SK-N-SH treated with all-trans-retinoic acid at 6 μM for 48 hours (cell line): ENCODE results near the gene FANCE.

ENCODE experiments used
- ATAC-seq: fragments of 200-7000 bp; cut with Tn5 transposase; 3 replicates; pipeline ENCODE4 v1.9.1; 2020; ENCODE audit warnings: mild to moderate bottlenecking, moderate library complexity
- ARNTL ChIP-seq: fragments of 450-650 bp; formaldehyde crosslinking; IDR thresholded peaks from 2 replicates; pipeline ENCODE4 v1.5.0; 2020; ENCODE audit warnings: low read depth, mild to moderate bottlenecking, moderate library complexity, borderline replicate concordance
- BACH2 ChIP-seq: fragments of 250-450 bp; sonication (Bioruptor Pico); IDR thresholded peaks from 2 replicates; pipeline ENCODE4 v1.9.0; 2021; ENCODE audit warnings: mild to moderate bottlenecking, borderline replicate concordance
- CREB5 ChIP-seq: fragments of 250-450 bp; sonication (Bioruptor Pico); IDR thresholded peaks from 2 replicates; pipeline ENCODE4 v1.5.1; 2020; ENCODE audit warnings: low read depth, mild to moderate bottlenecking, moderate library complexity
- CSDC2 ChIP-seq: fragments of 250-450 bp; sonication (Bioruptor Pico); IDR thresholded peaks from 2 replicates; pipeline ENCODE4 v1.5.0; 2020; ENCODE audit warnings: mild to moderate bottlenecking, moderate library complexity
- CSRNP3 ChIP-seq: fragments of 250-450 bp; sonication (Bioruptor Pico); IDR thresholded peaks from 2 replicates; pipeline ENCODE4 v1.5.1; 2021; ENCODE audit warnings: mild to moderate bottlenecking, moderate library complexity
- GLIS3 ChIP-seq: fragments of 250-450 bp; sonication (Bioruptor Pico); IDR thresholded peaks from 2 replicates; pipeline ENCODE4 v1.5.0; 2020; ENCODE audit warnings: mild to moderate bottlenecking, moderate library complexity
- ISL1 ChIP-seq: fragments of 250-450 bp; sonication (Bioruptor Pico); IDR thresholded peaks from 2 replicates; pipeline ENCODE4 v2.1.2; 2022; ENCODE audit warnings: mild to moderate bottlenecking, moderate library complexity
- OSR1 ChIP-seq: fragments of 250-450 bp; sonication (Bioruptor Pico); IDR thresholded peaks from 2 replicates; pipeline ENCODE4 v1.8.0; 2022; ENCODE audit warnings: moderate library complexity, mild to moderate bottlenecking, inconsistent platforms
- PATZ1 ChIP-seq: fragments of 250-450 bp; sonication (Bioruptor Pico); IDR thresholded peaks from 2 replicates; pipeline ENCODE4 v1.8.0; 2020; ENCODE audit warnings: mild to moderate bottlenecking, moderate library complexity, borderline replicate concordance
- POU6F1 ChIP-seq: fragments of 250-450 bp; sonication (Bioruptor Pico); IDR thresholded peaks from 2 replicates; pipeline ENCODE4 v1.8.0; 2021; ENCODE audit warnings: low read depth, mild to moderate bottlenecking, moderate library complexity, borderline replicate concordance
- PPARA ChIP-seq: fragments of 250-450 bp; sonication (Bioruptor Pico); IDR thresholded peaks from 2 replicates; pipeline ENCODE4 v1.5.0; 2020; ENCODE audit warnings: mild to moderate bottlenecking, borderline replicate concordance
- RARB ChIP-seq: fragments of 250-450 bp; sonication (Bioruptor Pico); IDR thresholded peaks from 2 replicates; pipeline ENCODE4 v1.8.0; 2021; ENCODE audit warnings: mild to moderate bottlenecking, moderate library complexity
- TCF4 ChIP-seq: fragments of 250-450 bp; sonication (Bioruptor Pico); IDR thresholded peaks from 2 replicates; pipeline ENCODE4 v1.8.0; 2021; ENCODE audit warnings: mild to moderate bottlenecking, moderate library complexity, borderline replicate concordance
- TOX ChIP-seq: fragments of 250-450 bp; sonication (Bioruptor Pico); IDR thresholded peaks from 2 replicates; pipeline ENCODE4 v1.8.0; 2021; ENCODE audit warnings: mild to moderate bottlenecking, moderate library complexity, borderline replicate concordance
- ZC3H10 ChIP-seq: fragments of 250-450 bp; sonication (Bioruptor Pico); IDR thresholded peaks from 2 replicates; pipeline ENCODE4 v1.5.1; 2021; ENCODE audit warnings: mild to moderate bottlenecking, moderate library complexity
- ZFP3 ChIP-seq: fragments of 250-450 bp; sonication (Bioruptor Pico); IDR thresholded peaks from 2 replicates; pipeline ENCODE4 v1.5.0; 2020; ENCODE audit warnings: mild to moderate bottlenecking, moderate library complexity
- ZFP30 ChIP-seq: fragments of 450-650 bp; formaldehyde crosslinking; IDR thresholded peaks from 2 replicates; pipeline ENCODE4 v1.5.0; 2022; ENCODE audit warnings: mild to moderate bottlenecking, moderate library complexity
- ZNF70 ChIP-seq: fragments of 450-650 bp; formaldehyde crosslinking; IDR thresholded peaks from 2 replicates; pipeline ENCODE4 v1.5.0; 2020; ENCODE audit warnings: mild to moderate bottlenecking, moderate library complexity
- ZNF8 ChIP-seq: fragments of 450-650 bp; formaldehyde crosslinking; IDR thresholded peaks from 2 replicates; pipeline ENCODE4 v1.5.0; 2020; ENCODE audit warnings: mild to moderate bottlenecking, moderate library complexity

Gene FANCE

GRCh38 chr6:35503534-35503933 lies 51.4 kb downstream of the FANCE start:
- ATAC-seq = no peak
- TF ChIP-seq PATZ1 = no peak
- no peak for TF ChIP-seq TOX (CRISPR knock-in tag)
- TF ChIP-seq ISL1 (CRISPR knock-in tag) = no peak
- TF ChIP-seq CREB5 = no peak
- TF ChIP-seq, all 23 proteins: peak for 0

DNA sequence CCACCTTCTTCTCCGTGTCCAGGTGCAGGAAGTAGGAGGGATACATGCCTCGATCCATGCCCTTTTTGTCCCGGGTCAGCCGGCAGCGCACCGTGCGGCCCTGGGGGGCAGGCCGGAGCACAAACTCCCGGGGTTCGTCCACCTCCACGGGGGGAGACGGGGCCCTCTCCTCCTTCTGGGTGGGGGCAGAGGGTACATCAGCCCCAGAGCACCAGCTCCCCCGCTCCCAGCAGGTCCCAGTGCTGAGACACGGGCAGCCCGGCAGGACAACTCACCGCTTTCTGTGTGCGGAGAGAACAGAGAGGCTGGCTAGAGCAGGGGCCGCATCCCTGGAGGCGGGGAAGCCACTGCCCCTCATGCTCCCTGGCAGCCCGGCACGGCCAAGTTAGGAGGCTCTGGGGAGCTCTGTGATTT lies 53.9 kb downstream of the FANCE start:
- ATAC-seq = no peak
- TF ChIP-seq RARB (CRISPR knock-in tag) (no peak), ZFP3 (CRISPR knock-in tag) (no peak), OSR1 (no peak), ZFP30 (no peak), TOX (CRISPR knock-in tag) (no peak), ZNF8 (CRISPR knock-in tag) (no peak), PATZ1 (no peak), ISL1 (CRISPR knock-in tag) (no peak), PPARA (no peak), BACH2 (CRISPR knock-in tag) (no peak), ARNTL (CRISPR knock-in tag) (no peak), CSDC2 (CRISPR knock-in tag) (no peak), CSRNP3 (no peak), ZC3H10 (CRISPR knock-in tag) (no peak), GLIS3 (CRISPR knock-in tag) (no peak), ZNF70 (CRISPR knock-in tag) (no peak)
- TF ChIP-seq, all 23 proteins: peak for 0

- no peak for ATAC-seq
- TF ChIP-seq BACH2 (CRISPR knock-in tag) = no peak
- no peak for TF ChIP-seq TCF4
- TF ChIP-seq ZC3H10 (CRISPR knock-in tag) = no peak
- no peak for TF ChIP-seq OSR1
- no peak for TF ChIP-seq CSDC2 (CRISPR knock-in tag)
- no peak for TF ChIP-seq CREB5
- no peak for TF ChIP-seq ZNF70 (CRISPR knock-in tag)
- TF ChIP-seq GLIS3 (CRISPR knock-in tag) = no peak
- TF ChIP-seq POU6F1 (CRISPR knock-in tag) = no peak
Observed at GRCh38 chr6:35506536-35506935, 54.4 kb downstream of the FANCE start.

GRCh38 chr6:35507221-35507620 lies 55.1 kb downstream of the FANCE start:
- no peak for ATAC-seq

More at GRCh38 chr6:35507221-35507620, 55.1 kb downstream of the FANCE start:
- TF ChIP-seq ZNF70 (CRISPR knock-in tag) = no peak
- no peak for TF ChIP-seq PATZ1
- no peak for TF ChIP-seq ZFP30
- TF ChIP-seq POU6F1 (CRISPR knock-in tag) = no peak
- no peak for TF ChIP-seq ZNF8 (CRISPR knock-in tag)
- no peak for TF ChIP-seq ISL1 (CRISPR knock-in tag)
